Measurements from ENCODE around the gene PPP2R2B. TPM values are rescaled to one million over a fixed set of nuclear protein-coding genes. Genes with fewer than 3 reads are reported as not detected.

Gene PPP2R2B
- total and polyA plus RNA-seq, 4 donors, result 0.15 to 1.2 (median 0.55) TPM

GRCh38 chr5:146703499-146703898, 175.1 kb downstream of the PPP2R2B start:
- H3K4me3 ChIP-seq, result no peak overlapping the region
- H3K27ac ChIP-seq (ENCODE audit: low read depth in 1 of 2, low read length in 1 of 2), result no peak overlapping the region
- H3K27me3 ChIP-seq (ENCODE audit: control insufficient read depth in 3 of 3, insufficient read depth in 3 of 3, low read length in 2 of 3), result no peaks in the 10 kb centered on the region
- H3K9me3 ChIP-seq (ENCODE audit: control insufficient read depth in 4 of 4, insufficient read depth in 3 of 4, low read length in 3 of 4), result peaks cover 0 to 5% (median 0%) of the 10 kb centered on the region in 4 donors
- no peaks in the 10 kb centered on the region for H3K4me1 ChIP-seq (ENCODE audit: control insufficient read depth in 5 of 5, insufficient read depth in 5 of 5, low read length in 5 of 5)
- no peak overlapping the region for H3K9ac ChIP-seq (ENCODE audit: insufficient read depth in 1 of 2, low read length in 2 of 2)
- DNase-seq (no peak), ATAC-seq (ENCODE audit: insufficient read depth, low FRiP score) (no peak)
- TF ChIP-seq CTCF (IDR thresholded peaks at IDR 0.05; ENCODE audit: control extremely low read depth, extremely low read depth), result no peak
- no peaks in the 10 kb centered on the region for H3K36me3 ChIP-seq (ENCODE audit: control insufficient read depth in 4 of 4, insufficient read depth in 4 of 4, low read length in 4 of 4)

GRCh38 chr5:146699664-146700418, 178.7 kb downstream of the PPP2R2B start:
- no peak overlapping the region for H3K9ac ChIP-seq (ENCODE audit: insufficient read depth in 1 of 2, low read length in 2 of 2)
- no peaks in the 10 kb centered on the region for H3K4me1 ChIP-seq (ENCODE audit: control insufficient read depth in 5 of 5, insufficient read depth in 5 of 5, low read length in 5 of 5)
- ATAC-seq (ENCODE audit: insufficient read depth, low FRiP score) (no peak), DNase-seq (no peak)
- H3K27me3 ChIP-seq (ENCODE audit: control insufficient read depth in 3 of 3, insufficient read depth in 3 of 3, low read length in 2 of 3), result no peaks in the 10 kb centered on the region
- no peak overlapping the region for H3K27ac ChIP-seq (ENCODE audit: low read depth in 1 of 2, low read length in 1 of 2)
- no peak overlapping the region for H3K4me3 ChIP-seq
- H3K36me3 ChIP-seq (ENCODE audit: control insufficient read depth in 4 of 4, insufficient read depth in 4 of 4, low read length in 4 of 4), result no peaks in the 10 kb centered on the region
- WGBS, 2 donors, result 68 to 72% methylated on average over 6 of the region's 6 CpGs
- no peak for TF ChIP-seq CTCF (IDR thresholded peaks at IDR 0.05; ENCODE audit: control extremely low read depth, extremely low read depth)
- no peaks in the 10 kb centered on the region for H3K9me3 ChIP-seq (ENCODE audit: control insufficient read depth in 4 of 4, insufficient read depth in 3 of 4, low read length in 3 of 4)

GRCh38 chr5:146699138-146699537, 179.4 kb downstream of the PPP2R2B start:
- no peak overlapping the region for H3K27ac ChIP-seq (ENCODE audit: low read depth in 1 of 2, low read length in 1 of 2)
- H3K27me3 ChIP-seq (ENCODE audit: control insufficient read depth in 3 of 3, insufficient read depth in 3 of 3, low read length in 2 of 3), result no peaks in the 10 kb centered on the region
- H3K9me3 ChIP-seq (ENCODE audit: control insufficient read depth in 4 of 4, insufficient read depth in 3 of 4, low read length in 3 of 4), result no peaks in the 10 kb centered on the region
- ATAC-seq (ENCODE audit: insufficient read depth, low FRiP score) (no peak), DNase-seq (no peak)
- no peaks in the 10 kb centered on the region for H3K4me1 ChIP-seq (ENCODE audit: control insufficient read depth in 5 of 5, insufficient read depth in 5 of 5, low read length in 5 of 5)
- 76 to 81% methylated on average over 3 of the region's 3 CpGs for WGBS, 2 donors
- H3K4me3 ChIP-seq, result no peak overlapping the region
- no peak overlapping the region for H3K9ac ChIP-seq (ENCODE audit: insufficient read depth in 1 of 2, low read length in 2 of 2)
- TF ChIP-seq CTCF (IDR thresholded peaks at IDR 0.05; ENCODE audit: control extremely low read depth, extremely low read depth), result no peak
- no peaks in the 10 kb centered on the region for H3K36me3 ChIP-seq (ENCODE audit: control insufficient read depth in 4 of 4, insufficient read depth in 4 of 4, low read length in 4 of 4)

- no peak overlapping the region for H3K4me3 ChIP-seq
- no peak overlapping the region for H3K27ac ChIP-seq (ENCODE audit: low read depth in 1 of 2, low read length in 1 of 2)
- WGBS, 2 donors, result 84 to 86% methylated on average over 1 of the region's 1 CpG
- H3K9ac ChIP-seq (ENCODE audit: insufficient read depth in 1 of 2, low read length in 2 of 2), result no peak overlapping the region
- no peaks in the 10 kb centered on the region for H3K36me3 ChIP-seq (ENCODE audit: control insufficient read depth in 4 of 4, insufficient read depth in 4 of 4, low read length in 4 of 4)
- TF ChIP-seq CTCF (IDR thresholded peaks at IDR 0.05; ENCODE audit: control extremely low read depth, extremely low read depth), result no peak
- H3K9me3 ChIP-seq (ENCODE audit: control insufficient read depth in 4 of 4, insufficient read depth in 3 of 4, low read length in 3 of 4), result no peaks in the 10 kb centered on the region
- H3K4me1 ChIP-seq (ENCODE audit: control insufficient read depth in 5 of 5, insufficient read depth in 5 of 5, low read length in 5 of 5), result no peaks in the 10 kb centered on the region
- H3K27me3 ChIP-seq (ENCODE audit: control insufficient read depth in 3 of 3, insufficient read depth in 3 of 3, low read length in 2 of 3), result no peaks in the 10 kb centered on the region
- DNase-seq (no peak), ATAC-seq (ENCODE audit: insufficient read depth, low FRiP score) (no peak)
These were observed 179.9 kb downstream of the PPP2R2B start for GRCh38 chr5:146698651-146699050.

Data from lung (tissue), 12 donors.